ENCODE data around the gene DSCAML1. TPM values are rescaled to one million over a fixed set of nuclear protein-coding genes. Genes with fewer than 3 reads are reported as not detected.
A peak's percentile ranks its signal among the peaks of the same experiment; 100 is the strongest.

The DSCAML1 gene
- total RNA-seq, 1 experiment from 2014 or later: not detected

- Histone ChIP-seq H3K27me3 (ENCODE audit: insufficient read depth, low read length) (peaks cover 6% of the 10 kb centered on the region; the same call in 1 of the 2 replicates), H3K4me2 (ENCODE audit: low read length) (no peak overlapping the region), H3K36me3 (ENCODE audit: control insufficient read depth in 1 of 2, insufficient read depth in 2 of 2, low read length in 2 of 2) (no peaks in the 10 kb centered on the region), H3K4me1 (ENCODE audit: control insufficient read depth in 1 of 2, insufficient read depth in 2 of 2, low read length in 2 of 2) (no peaks in the 10 kb centered on the region), H3K9me2 (ENCODE audit: insufficient read depth) (no peaks in the 10 kb centered on the region), H4K20me1 (ENCODE audit: insufficient read depth) (no peaks in the 10 kb centered on the region), H3K9me3 (ENCODE audit: control insufficient read depth in 1 of 2, insufficient read depth in 1 of 2, low read depth in 1 of 2, low read length in 2 of 2) (no peaks in the 10 kb centered on the region), H3K27ac (ENCODE audit: low read depth, low read length) (no peak overlapping the region), H3K9ac (ENCODE audit: low read length) (no peak overlapping the region), H3K4me3 (replicated peaks in 1 of 2; ENCODE audit: low read depth in 1 of 2, low read length in 2 of 2) (no peak overlapping the region), H3K79me2 (ENCODE audit: insufficient read depth, low read length) (no peaks in the 10 kb centered on the region), H2AFZ (ENCODE audit: low read depth, low read length, poor library complexity, severe bottlenecking) (no peak overlapping the region)
- RAD21 ChIA-PET (ENCODE audit: low non-redundant PET in 1 of 2, low total read pairs in 2 of 2, uncharacterized antibody in 2 of 2, unreplicated experiment in 2 of 2): no interaction called here
- no peak for TF ChIP-seq POLR2AphosphoS5 (IDR thresholded peaks at IDR 0.05; ENCODE audit: low read depth, low read length)
- TF ChIP-seq ELF1 (IDR thresholded peaks at IDR 0.05; ENCODE audit: borderline replicate concordance, low read depth): no peak
- no peak for TF ChIP-seq JUND (IDR thresholded peaks at IDR 0.05)
- TF ChIP-seq CBX3 (IDR thresholded peaks at IDR 0.05; ENCODE audit: low read depth): no peak
- TF ChIP-seq EZH2phosphoT487 (IDR thresholded peaks at IDR 0.05; ENCODE audit: borderline replicate concordance): no peak
- TF ChIP-seq RAD21 (IDR thresholded peaks at IDR 0.05; ENCODE audit: low read depth): no peak
- no peak for TF ChIP-seq ZFX (IDR thresholded peaks at IDR 0.05)
- TF ChIP-seq REST (IDR thresholded peaks at IDR 0.05; ENCODE audit: low read depth): no peak
- no peak for TF ChIP-seq SP1 (IDR thresholded peaks at IDR 0.05; ENCODE audit: low read depth)
- no peak for TF ChIP-seq ATF3 (IDR thresholded peaks at IDR 0.05)
- no peak for TF ChIP-seq SRF (IDR thresholded peaks at IDR 0.05; ENCODE audit: low read depth)
- TF ChIP-seq TCF7L2 (IDR thresholded peaks at IDR 0.05; ENCODE audit: borderline replicate concordance, extremely low read depth, insufficient read depth, insufficient read length): no peak
- no peak for TF ChIP-seq YY1 (IDR thresholded peaks at IDR 0.05; ENCODE audit: extremely low read depth, insufficient replicate concordance, low read depth, low read length)
- no peak for TF ChIP-seq CEBPB (IDR thresholded peaks at IDR 0.05; ENCODE audit: low read depth)
- TF ChIP-seq POLR2A (IDR thresholded peaks at IDR 0.05; ENCODE audit: borderline replicate concordance, extremely low read depth, insufficient read depth, insufficient read length): no peak
- BruUV-seq (replicated peaks): no TSS peak
- no peak for DNase-seq (ENCODE audit: low read depth, low spot score)
- CTCF ChIA-PET: interaction anchor here (0.7 kb wide), 1 partner anchor 93 kb away, joined by 3 read pairs; no protein-coding TSS in a partner anchor
- intact Hi-C loops (cut with micrococcal nuclease): no loop called here
- peak; percentile 50 for ATAC-seq
- POLR2A ChIA-PET: no interaction called here
Observed at GRCh38 chr11:117528097-117528721, 268.8 kb downstream of the DSCAML1 start.

Measured in HCT116 (cell line).